MCF 10A (cell line): Measurements from ENCODE around the gene SORBS1. TPM values are rescaled to one million over a fixed set of nuclear protein-coding genes. Genes with fewer than 3 reads are reported as not detected.

Source experiments
- BruUV-seq: library from RNA; stranded (reverse); fragments of 400-500 nt; replicated peaks from 2 replicates; lab custom pipeline; 2021; lab: Mats Ljungman, UMichigan
- CTCF ChIA-PET: fragments of 300-600 bp; sonication (Branson Sonifier 250); formaldehyde crosslinking; extraction: SDS; loops from one replicate; lab custom pipeline; 2021; ENCODE audit warnings: antibody characterized with exemption, inconsistent platforms; lab: Yijun Ruan, JAX
- POLR2A ChIA-PET: fragments of 300-600, 350-650 bp; sonication (Branson Sonifier 250); formaldehyde crosslinking; extraction: SDS; loops from one replicate; lab custom pipeline; 2020; ENCODE audit warnings: antibody characterized with exemption, inconsistent platforms; lab: Yijun Ruan, JAX
- DNase-seq: peaks from one replicate; pipeline ENCODE4 v3.0.0-alpha.2; 2018; ENCODE audit not compliant: unreplicated experiment
- H3K27ac Mint-ChIP-seq: one replicate; pipeline ENCODE4 v1.8.0; 2022; ENCODE audit warnings: mild to moderate bottlenecking, low read depth, mixed read lengths; ENCODE audit not compliant: unreplicated experiment
- H3K27me3 Mint-ChIP-seq: one replicate; pipeline ENCODE4 v1.8.0; 2022; ENCODE audit warnings: mixed read lengths; ENCODE audit not compliant: insufficient read depth, unreplicated experiment
- H3K36me3 Mint-ChIP-seq: one replicate; pipeline ENCODE4 v1.8.0; 2022; ENCODE audit warnings: mild to moderate bottlenecking, moderate library complexity, mixed read lengths; ENCODE audit not compliant: insufficient read depth, unreplicated experiment
- H3K4me1 Mint-ChIP-seq: one replicate; pipeline ENCODE4 v1.8.0; 2022; ENCODE audit warnings: mixed read lengths; ENCODE audit not compliant: insufficient read depth, unreplicated experiment
- H3K4me3 Mint-ChIP-seq: one replicate; pipeline ENCODE4 v1.8.0; 2022; ENCODE audit warnings: mild to moderate bottlenecking, moderate library complexity, mixed read lengths; ENCODE audit not compliant: unreplicated experiment
- H3K9me3 Mint-ChIP-seq: one replicate; pipeline ENCODE4 v1.8.0; 2022; ENCODE audit warnings: mixed read lengths; ENCODE audit not compliant: unreplicated experiment
- CTCF ChIP-seq: fragments of 200-600 bp; IDR thresholded peaks from one replicate; pipeline ENCODE4 v1.8.0; 2022; ENCODE audit warnings: antibody characterized with exemption, mild to moderate bottlenecking; ENCODE audit not compliant: unreplicated experiment
- intact Hi-C: fragments of 100-400 bp; cut with micrococcal nuclease; formaldehyde crosslinking; loops from 2 replicates; pipeline ENCODE4 v1.14.1; 2022
- total RNA-seq: library from RNA; stranded (reverse); gene quantifications from 2 replicates; pipeline ENCODE4 v1.2.3, GENCODE V29; 2022

SORBS1 gene
- total RNA-seq, 1 experiment from 2014 or later = 1.0 TPM

- POLR2A ChIA-PET = interaction anchor here (1.4 kb wide), 1 partner anchor 12 kb away, joined by 3 read pairs; no protein-coding TSS in a partner anchor
- Mint-ChIP-seq H3K27ac (peak overlapping the region; percentile 92), H3K4me3 (peak overlapping the region; percentile 48), H3K27me3 (no peaks in the 10 kb centered on the region), H3K9me3 (no peaks in the 10 kb centered on the region), H3K36me3 (no peaks in the 10 kb centered on the region), H3K4me1 (peaks cover 17% of the 10 kb centered on the region)
- DNase-seq = peak; percentile 83
- BruUV-seq = no TSS peak
- intact Hi-C loops = no loop called here
- no peak for TF ChIP-seq CTCF
- CTCF ChIA-PET = interaction anchor here (0.6 to 3.7 kb wide), 8 partner anchors 11 to 471 kb away, joined by 3 to 22 read pairs (median 4); no protein-coding TSS in a partner anchor
Observed at GRCh38 chr10:95394161-95394880, 166.8 kb downstream of the SORBS1 start.

GRCh38 chr10:95392681-95393164 is 168.4 kb downstream of the SORBS1 start:
- no TSS peak for BruUV-seq
- intact Hi-C loops = no loop called here
- Mint-ChIP-seq H3K36me3 (no peaks in the 10 kb centered on the region), H3K4me1 (peaks cover 17% of the 10 kb centered on the region), H3K27me3 (no peaks in the 10 kb centered on the region), H3K9me3 (no peaks in the 10 kb centered on the region), H3K27ac (no peak overlapping the region), H3K4me3 (no peak overlapping the region)
- ChIA-PET POLR2A (no interaction called here), CTCF (interaction anchor here (0.7 to 3.7 kb wide), 3 partner anchors 18 to 26 kb away, joined by 3 to 22 read pairs (median 3); no protein-coding TSS in a partner anchor)
- no peak for DNase-seq
- no peak for TF ChIP-seq CTCF

- no peak for DNase-seq
- ChIA-PET POLR2A (no interaction called here), CTCF (interaction anchor here (0.6 to 1.1 kb wide), 4 partner anchors 17 to 208 kb away, joined by 3 to 5 read pairs (median 4); no protein-coding TSS in a partner anchor)
- no peak for TF ChIP-seq CTCF
- no peak overlapping the region for H3K4me3 Mint-ChIP-seq
- no peaks in the 10 kb centered on the region for H3K36me3 Mint-ChIP-seq
- H3K27ac Mint-ChIP-seq = no peak overlapping the region
- H3K27me3 Mint-ChIP-seq = no peaks in the 10 kb centered on the region
- no peaks in the 10 kb centered on the region for H3K9me3 Mint-ChIP-seq
- BruUV-seq = no TSS peak
- peaks cover 17% of the 10 kb centered on the region for H3K4me1 Mint-ChIP-seq
- intact Hi-C loops = no loop called here
Observed at GRCh38 chr10:95392217-95392584, 169.0 kb downstream of the SORBS1 start.

- CTCF ChIA-PET = interaction anchor here (0.6 to 1.1 kb wide), 5 partner anchors 17 to 210 kb away, joined by 3 to 5 read pairs (median 4); no protein-coding TSS in a partner anchor
- peak; percentile 25 for DNase-seq
- no peaks in the 10 kb centered on the region for H3K9me3 Mint-ChIP-seq
- intact Hi-C loops = no loop called here
- no TSS peak for BruUV-seq
- no peaks in the 10 kb centered on the region for H3K36me3 Mint-ChIP-seq
- H3K4me1 Mint-ChIP-seq = peaks cover 17% of the 10 kb centered on the region
- H3K27ac Mint-ChIP-seq = no peak overlapping the region
- POLR2A ChIA-PET = no interaction called here
- no peaks in the 10 kb centered on the region for H3K27me3 Mint-ChIP-seq
- H3K4me3 Mint-ChIP-seq = no peak overlapping the region
- TF ChIP-seq CTCF = no peak
Observed at GRCh38 chr10:95391581-95392216, 169.5 kb downstream of the SORBS1 start.
